Activated CD8-positive, alpha-beta memory T cell treated with anti-CD3 and anti-CD28 coated beads for 4 hours (primary cell): ENCODE results near the gene AAK1.

ENCODE experiments used
- DNase-seq, 2 donors: peaks; one replicate each; pipeline ENCODE4 v3.0.0-alpha.2; 2020; ENCODE audit warnings: low read depth in 2 of 2

AAK1 gene

DNA sequence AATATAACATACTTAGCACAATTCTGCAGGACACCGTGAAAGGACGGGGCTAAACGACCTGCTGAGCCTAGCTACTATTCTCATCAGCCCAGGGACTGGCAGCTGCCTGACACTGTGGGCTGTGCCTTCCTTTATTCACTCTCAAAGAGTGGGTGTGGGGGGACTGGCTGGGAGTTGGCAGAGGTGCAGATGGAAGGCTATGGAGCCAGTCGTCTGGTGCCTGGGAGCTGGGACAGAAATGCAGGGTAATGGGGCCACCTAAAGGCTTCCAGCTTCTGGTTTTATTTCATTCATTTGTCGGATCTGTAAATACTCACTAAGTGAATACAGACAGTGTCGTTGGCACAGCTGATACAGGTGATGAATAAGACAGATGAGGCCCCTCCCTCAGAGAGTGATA is 150.3 kb downstream of the AAK1 start:
- DNase-seq, result no peak

DNA sequence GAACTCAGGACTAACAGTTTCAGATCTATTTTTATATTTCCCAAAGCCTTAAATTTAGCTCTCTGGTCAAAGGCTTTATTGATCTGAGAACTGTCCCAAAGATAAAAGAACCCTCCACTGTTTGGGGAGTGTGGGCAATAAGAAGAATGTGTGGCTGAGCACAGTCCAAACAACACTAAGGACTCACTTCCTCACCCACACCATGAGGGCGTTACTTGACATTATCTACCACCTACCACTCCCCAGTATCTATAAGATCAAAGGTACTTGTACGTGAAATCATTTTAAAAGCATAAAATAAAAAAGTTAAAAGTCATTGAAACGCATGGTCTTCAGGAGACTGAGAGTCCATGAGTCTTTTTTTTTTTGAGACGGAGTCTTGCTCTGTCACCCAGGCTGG is 151.7 kb downstream of the AAK1 start:
- no peak for DNase-seq

DNA sequence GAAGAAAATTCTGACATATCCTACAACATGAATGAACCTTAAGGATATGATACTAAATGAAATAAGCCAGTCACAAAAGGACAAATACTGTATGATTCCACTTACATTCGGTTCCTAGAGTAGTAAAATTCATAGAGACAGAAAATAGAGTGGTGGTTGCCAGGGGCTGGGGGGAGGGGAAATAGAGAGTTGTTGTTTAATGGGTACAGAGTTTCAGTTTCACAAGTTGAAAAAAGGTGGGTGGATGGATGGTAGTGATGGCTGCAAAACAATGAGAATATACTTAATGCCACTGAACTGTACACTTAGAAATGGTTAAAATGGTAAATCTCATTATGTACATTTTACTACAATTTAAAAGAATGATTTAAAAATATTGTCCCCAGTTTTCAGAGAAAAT is 153.1 kb downstream of the AAK1 start:
- no peak for DNase-seq

- DNase-seq, result no peak
These were observed 153.7 kb downstream of the AAK1 start for GRCh38 chr2:69489793-69490192.

GRCh38 chr2:69483696-69484095 is 159.8 kb downstream of the AAK1 start:
- no peak for DNase-seq

DNA sequence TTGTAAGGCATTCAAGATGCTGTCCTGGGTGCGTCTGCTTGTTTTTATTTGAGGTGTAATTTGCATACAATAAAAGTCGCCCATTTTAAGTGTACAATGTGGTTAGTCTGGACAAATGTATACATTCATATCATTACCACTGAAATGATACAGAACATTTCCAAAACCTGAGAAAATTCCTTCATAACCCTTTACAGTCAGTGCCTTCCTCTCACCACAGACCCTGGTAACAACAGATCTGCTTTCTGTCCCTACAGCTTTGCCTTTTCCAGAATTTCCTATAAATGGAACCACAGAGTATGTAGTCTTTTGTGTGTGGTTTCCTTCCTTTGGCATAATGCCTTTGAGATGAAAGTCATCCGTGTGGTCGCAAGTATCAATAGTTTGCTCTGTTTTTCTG is 160.5 kb downstream of the AAK1 start:
- DNase-seq, result no peak

GRCh38 chr2:69482471-69482870 is 161.1 kb downstream of the AAK1 start:
- DNase-seq, result no peak

- no peak for DNase-seq
These were observed 162.1 kb downstream of the AAK1 start for GRCh38 chr2:69481421-69481820.

GRCh38 chr2:69477627-69478026 is 165.9 kb downstream of the AAK1 start:
- no peak for DNase-seq

DNA sequence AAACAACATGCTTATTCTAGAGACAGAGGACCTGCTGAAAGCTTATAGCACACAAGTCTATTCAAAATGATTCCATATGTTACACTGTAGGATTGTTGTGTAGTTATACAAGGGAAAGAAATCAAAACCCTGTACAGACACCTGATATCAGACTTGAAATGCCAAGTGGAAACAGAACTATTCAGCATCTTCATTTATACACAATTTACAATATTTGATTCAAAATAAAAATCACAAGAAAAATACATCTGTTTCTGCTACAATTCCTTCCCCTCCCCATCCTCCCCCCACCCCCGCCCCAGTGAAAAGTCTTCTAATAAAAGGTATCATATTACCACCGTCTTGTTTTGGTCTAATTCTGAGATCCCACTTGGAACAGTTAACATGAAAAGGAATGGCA is 168.9 kb downstream of the AAK1 start:
- no peak for DNase-seq

GRCh38 chr2:69471793-69472192 is 171.7 kb downstream of the AAK1 start:
- no peak for DNase-seq

- no peak for DNase-seq
These were observed 172.6 kb downstream of the AAK1 start for GRCh38 chr2:69470911-69471310.

DNA sequence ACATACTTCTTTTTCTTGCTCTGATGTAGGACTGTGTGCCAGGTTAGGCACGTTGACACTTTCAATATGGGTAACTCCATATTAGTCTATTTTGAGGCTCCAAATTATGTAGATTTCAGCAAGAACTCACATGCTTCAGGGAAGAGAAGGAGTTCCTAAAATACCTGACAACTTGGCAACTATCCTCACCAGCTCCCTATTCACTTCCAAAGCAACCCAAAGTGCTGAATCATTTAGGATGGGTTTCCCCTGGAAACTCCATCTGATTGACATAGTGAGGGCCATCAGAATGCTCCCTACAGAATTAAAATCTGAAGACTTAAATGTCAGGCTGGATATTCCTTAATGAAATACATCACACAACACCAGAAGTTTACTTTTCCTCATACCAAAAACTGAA is 173.8 kb downstream of the AAK1 start:
- DNase-seq, result no peak

DNA sequence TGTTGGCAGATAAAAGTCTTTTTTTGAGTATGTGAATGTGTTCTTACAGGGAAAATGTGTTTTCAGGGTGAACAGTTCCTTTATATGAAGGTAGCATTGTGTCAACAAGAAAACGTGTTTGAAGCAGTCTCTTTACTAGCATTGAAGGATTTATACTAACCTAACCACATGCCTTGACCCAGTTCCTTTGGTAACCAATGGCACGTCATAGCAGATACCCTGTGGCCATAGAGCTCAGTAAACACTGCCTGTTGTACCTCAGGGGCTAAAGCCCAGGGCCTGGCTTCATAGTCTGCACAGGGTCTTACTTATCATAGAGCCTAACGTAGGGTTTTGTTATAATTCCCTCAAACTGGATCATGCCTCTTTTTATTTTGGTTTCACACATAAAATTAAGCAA is 174.2 kb downstream of the AAK1 start:
- no peak for DNase-seq

DNA sequence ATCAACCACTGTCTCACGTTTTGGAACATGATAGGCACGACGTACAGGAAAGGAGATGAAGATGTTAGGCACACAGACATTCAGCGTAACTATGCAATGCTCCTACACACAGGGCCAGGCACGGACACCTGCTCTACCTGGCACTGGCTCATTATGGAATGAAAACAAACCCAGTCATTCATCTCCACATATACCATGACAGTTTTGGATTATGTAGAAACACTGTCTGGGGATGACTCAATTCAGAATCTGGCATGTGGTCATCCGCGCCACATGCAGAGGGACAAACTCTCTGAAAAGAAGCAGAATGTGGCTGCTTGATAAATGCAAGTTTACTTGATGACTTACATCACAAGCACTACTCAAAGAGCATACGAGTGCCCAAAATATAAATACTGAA is 176.8 kb downstream of the AAK1 start:
- DNase-seq, result no peak

DNA sequence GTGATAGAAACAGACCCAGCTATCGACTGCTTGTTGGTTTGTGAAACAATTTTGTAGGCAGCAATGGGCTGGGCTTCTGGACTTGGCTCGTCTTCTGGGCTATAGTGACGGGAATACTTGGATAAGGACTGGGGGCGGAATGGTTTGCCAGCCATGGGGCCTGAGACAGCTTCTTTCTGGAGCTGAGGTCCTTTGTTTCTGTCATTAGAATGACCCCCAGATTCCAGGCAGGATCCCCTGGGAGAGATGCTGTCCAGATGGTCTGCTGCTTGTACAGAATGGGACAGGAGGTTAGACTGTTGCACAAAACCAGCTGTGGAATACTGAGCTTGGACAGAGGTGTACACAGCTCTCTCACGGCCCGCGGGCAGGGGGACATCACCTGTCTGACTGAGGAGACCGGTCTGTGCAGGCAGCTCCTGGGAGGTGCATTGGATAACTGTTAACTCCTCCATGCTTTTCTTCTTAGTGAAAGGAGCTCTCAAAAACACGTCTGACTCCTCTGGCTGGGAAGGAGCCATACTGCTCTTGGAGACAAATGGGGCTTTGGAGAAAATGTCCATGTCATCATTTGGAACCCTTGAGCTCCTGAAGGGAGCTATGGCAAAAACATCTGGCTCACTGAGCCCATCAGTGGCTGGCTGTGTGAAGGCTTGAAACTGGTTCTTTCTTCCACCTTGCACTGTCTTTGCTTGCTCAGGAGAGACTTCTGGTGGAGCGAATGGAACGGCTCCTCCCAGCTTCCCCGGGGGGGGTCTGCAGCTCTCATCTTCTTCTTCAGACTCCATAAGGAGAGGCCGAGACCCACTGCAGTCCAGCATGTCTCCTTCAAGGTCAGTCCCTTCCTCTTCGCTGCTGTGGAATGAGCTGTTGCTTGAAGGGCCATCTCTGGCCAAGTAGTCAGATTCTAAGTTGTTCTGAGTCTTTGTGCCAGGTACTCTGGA is 177.8 kb downstream of the AAK1 start:
- DNase-seq, result no peak

- no peak for DNase-seq
These were observed 179.0 kb downstream of the AAK1 start for GRCh38 chr2:69464575-69464974.

DNA sequence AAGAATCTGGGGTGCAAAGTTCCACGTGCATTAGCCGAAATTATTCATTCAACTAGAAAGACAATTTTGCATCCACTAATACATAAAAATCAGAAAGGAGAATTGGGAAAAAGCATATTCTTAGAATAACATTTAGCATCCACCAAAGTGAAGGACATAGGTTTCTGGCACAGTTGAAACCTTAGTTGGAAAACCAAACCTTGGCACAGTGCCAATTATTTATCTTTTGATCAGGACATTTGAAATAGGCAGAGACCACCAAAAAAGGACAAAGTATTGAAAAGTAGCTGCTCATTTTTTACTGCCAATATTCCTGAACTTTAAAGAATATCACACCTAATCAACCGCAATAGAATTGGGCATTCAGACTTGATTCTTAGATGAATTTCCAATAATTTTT is 180.8 kb downstream of the AAK1 start:
- no peak for DNase-seq

- no peak for DNase-seq
These were observed 182.1 kb downstream of the AAK1 start for GRCh38 chr2:69461404-69461803.

DNA sequence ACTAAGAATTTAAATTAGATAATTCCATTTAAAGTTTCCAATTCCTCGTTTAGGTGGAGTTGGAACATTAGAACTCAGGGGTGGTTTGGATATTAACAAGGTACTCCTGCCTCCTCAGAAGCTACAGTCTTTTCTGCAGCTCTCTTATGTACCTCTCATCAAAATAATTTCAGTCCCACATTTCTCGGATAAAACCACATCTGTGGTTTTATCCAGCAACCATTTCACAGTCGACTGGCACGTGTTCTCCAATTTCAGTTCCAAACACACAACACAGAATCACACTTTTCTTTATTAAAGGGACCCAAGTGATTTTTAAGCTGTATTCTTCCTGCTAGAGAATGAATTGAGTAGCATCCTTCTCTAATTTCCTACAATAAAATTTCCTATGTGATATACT is 183.6 kb downstream of the AAK1 start:
- DNase-seq, result no peak

DNA sequence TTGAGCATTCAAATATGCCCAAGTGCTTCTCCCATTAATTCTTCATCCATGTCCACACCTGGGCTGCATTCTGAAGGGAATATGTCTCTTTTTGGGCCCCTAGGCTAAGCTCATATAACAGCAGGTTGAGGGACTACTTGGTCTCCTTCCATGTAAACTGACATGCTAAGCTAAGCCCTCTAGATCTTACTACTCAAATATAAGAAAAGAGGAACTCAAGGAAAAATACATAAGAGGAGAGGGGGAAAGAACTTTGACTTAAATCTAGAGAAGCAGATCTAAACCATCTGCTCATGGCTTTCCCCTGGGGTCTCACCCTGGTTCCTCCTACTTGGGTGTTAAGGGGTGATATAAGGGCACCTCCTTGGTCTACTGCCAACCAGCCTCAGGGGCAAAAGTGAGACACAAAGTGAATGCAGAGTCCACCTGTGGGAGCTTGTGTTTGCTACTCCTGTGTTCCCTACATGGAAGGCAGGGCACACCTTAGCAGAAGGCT is 186.5 kb downstream of the AAK1 start:
- DNase-seq, result no peak

- DNase-seq, result no peak
These were observed 187.4 kb downstream of the AAK1 start for GRCh38 chr2:69456154-69456553.

- no peak for DNase-seq
These were observed 188.6 kb downstream of the AAK1 start for GRCh38 chr2:69454976-69455375.
